CD4-positive, alpha-beta T cell treated with Interleukin-15 for 1 hour (primary cell): ENCODE data around the gene ATRN.
"Not testable (repeated sequence)": the region's sequence is repeated elsewhere in the genome, so short reads cannot be mapped to it uniquely, and the experiment has no call there.

Experiments used
- DNase-seq: peaks from one replicate; pipeline ENCODE4 v3.0.0-alpha.2; 2020

The ATRN gene

DNA sequence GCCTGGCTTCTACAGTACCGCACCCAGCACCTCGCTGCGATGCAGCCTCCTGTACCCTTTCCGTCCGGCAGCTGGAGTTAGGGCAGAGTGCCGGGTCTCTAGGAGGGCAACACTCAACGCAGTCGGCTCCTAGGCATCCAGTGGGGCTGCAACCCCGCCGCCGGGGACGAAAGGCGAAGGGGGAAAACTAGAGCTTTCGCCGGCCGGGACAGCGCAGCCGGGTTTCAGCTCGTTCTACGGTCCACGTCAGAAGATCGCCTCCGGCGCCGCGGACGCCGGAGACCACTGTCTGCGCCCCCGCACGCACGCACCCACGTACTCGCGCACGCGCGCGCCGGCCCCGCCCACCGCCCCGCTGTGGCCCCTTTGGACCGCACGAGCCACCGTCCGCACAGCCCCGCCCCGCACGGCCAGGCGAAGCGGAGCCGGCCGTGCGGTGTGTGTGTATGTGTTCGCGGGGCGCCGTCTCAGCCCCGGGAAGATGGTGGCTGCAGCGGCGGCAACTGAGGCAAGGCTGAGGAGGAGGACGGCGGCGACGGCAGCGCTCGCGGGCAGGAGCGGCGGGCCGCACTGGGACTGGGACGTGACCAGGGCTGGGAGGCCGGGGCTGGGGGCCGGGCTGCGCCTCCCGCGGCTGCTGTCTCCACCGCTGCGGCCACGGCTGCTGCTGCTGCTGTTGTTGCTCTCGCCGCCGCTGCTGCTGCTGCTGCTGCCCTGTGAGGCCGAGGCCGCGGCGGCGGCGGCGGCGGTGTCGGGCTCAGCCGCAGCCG is at the start of gene ATRN:
TSS of gene ATRN (plus strand) at position 392 of the 770 bp plus-strand sequence. CDS start at position 482, 90 bp downstream.
- peak; percentile 86 for DNase-seq

DNA sequence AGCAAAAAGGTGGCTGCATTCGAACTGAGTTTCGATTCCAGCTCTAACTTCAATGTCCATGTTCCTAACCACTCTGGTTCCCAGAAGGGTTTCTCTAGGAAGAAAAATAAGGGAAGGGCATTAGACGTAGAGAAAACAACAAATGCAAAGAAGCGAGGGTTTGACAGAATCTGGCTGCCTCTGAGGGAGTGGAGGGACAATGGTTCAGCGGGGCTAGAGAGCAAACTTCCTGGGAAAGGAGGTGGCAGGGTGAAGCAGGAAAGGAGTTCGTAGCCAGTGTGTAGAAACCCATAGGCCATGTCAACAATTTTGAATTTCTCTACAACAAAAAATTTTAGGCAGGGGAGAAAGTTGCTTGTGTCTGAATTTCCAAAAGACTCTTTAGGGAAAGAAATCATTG is 48.8 kb upstream of the ATRN start:
- DNase-seq = no peak

DNA sequence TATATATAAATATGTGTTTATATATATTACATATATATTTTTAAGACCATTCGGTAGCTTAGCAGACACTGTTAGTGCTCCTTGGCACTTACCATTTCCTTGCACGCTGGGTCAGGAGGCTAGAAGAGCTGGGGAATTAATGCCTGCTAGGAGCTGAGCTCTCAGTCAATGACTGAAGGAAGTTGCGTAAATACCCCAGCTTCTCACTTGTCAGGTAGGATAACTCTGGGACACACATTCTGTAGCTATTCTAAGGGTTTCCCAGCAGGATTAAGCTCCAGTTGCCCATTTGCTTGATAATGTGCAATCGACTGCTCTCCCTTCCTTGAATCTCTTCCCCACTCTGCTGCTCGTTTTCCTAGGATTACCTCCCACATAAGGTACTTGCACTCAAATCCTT is 47.7 kb upstream of the ATRN start:
- no peak for DNase-seq

DNA sequence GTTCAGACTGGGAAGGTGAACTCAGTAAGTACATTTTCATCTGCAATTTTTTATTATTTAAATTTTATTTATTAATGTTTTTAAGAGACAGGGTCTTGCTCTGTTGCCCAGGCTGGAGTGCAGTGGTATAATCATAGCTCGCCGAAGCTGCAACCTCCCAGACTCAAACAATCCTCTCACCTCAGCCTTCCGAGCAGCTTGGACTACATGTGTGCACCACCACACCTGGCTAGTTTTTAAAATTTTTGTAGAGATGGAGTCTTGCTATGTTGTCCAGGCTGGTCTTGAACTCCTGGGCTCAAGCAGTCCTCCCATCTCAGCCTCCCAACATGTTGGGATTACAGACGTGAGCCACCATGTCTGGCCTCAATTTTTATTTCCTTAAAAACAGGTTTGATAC is 44.1 kb upstream of the ATRN start:
- not testable (repeated sequence) for DNase-seq

DNA sequence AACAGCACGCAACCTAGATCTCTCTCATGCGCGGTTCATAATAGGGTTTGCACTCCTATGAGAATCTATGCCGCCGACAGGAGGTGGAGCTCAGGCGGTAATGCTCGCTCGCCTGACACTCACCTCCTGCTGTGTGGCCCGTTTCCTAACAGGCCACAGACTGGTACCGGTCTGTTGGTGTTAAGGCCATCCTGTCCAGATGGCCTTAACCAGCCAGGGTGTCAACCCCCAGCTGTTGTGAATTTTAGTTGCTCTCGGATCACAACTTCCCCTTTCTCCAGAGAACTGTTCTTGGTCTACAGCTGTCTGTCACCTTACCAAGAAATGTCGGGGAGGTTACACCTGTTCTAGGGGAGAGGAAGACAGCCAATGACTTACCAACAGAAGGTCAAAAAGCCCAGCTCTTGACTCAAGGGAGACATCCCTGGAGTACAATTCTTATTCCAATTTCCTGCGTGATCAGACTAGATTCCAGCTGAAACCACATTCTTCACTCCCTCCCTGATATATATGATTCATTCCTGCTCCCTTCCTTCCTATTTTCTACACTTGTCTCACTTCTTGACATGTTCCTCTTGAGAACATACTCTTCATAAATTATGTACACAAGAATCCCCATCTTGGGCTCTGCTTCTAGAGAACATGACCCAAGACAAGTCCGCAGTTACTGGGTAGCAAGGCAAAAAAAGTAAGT is 40.3 kb upstream of the ATRN start:
- DNase-seq = peak; percentile 41

DNA sequence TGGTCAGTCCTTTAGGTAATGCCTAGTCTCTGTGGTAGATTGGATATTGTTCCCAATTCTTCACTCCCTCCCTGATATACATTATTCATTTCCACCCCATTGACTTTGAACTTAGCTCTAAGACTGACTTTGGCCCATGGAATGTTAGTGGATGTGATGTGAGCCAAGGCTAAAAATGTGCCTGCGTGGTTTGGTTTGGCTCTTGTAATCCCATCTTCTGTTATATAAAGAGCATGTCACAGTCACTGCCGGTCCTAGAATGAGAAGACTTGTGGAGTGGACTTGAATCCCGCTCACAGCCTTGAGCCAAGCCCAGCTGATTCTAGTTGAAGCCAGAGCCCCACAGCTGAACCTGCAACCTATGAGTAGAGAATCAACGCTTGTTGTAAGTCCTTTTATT is 39.7 kb upstream of the ATRN start:
- DNase-seq = no peak

DNA sequence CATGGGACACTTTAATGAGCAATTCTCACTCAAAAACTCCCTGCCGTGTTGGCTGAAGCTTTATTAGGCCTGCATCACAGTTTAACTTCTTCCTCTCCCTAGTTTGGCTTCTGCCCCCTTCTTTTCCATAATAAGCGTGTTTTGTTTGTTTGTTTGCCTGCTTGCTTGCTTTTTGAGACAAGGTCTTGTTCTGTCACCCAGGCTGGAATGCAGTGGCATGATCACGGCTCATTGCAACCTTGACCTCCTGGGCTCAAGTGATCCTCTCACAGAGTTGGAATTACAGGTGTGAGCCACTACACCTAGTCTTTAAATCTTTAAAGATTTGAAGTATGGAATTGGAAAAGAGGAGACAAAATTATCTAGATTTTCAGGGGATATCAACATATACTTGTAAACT is 38.0 kb upstream of the ATRN start:
- no peak for DNase-seq

DNA sequence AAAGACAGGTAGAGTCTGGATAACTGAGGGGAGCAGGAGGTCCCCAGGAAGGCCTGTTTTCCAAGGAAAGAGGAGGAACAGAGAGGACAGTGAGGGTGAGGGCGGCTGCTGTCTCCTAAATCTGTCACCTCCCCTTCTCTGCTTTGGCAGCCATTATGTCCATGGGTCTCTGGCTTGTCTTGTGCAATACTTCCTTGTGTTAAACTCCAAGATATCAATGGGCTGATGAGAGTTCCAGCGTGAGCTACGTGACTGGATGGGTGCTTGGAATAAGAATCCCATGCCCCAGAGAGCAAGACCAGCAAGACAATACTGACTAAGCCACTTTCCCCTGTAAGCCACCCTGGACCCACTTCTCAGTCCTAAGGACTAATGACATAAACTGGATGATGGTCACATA is 37.1 kb upstream of the ATRN start:
- no peak for DNase-seq

DNA sequence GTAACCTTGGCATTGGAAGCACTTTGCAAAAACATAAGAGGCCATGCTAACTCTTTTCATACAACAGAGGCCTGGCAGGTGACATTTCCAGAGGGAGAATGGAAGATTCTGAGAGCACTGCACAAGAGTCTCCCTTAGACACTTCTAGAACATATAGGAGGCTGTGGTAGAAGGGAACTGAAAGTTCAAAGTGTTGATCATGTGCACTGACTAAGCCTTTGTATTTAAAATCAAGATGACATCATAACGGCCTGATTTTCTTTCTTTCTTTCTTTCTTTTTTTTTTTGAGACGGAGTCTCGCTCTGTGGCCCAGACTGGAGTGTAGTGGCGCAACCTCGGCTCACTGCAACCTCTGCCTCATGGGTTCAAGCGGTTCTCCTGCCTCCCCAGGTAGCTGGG is 36.6 kb upstream of the ATRN start:
- no peak for DNase-seq

DNA sequence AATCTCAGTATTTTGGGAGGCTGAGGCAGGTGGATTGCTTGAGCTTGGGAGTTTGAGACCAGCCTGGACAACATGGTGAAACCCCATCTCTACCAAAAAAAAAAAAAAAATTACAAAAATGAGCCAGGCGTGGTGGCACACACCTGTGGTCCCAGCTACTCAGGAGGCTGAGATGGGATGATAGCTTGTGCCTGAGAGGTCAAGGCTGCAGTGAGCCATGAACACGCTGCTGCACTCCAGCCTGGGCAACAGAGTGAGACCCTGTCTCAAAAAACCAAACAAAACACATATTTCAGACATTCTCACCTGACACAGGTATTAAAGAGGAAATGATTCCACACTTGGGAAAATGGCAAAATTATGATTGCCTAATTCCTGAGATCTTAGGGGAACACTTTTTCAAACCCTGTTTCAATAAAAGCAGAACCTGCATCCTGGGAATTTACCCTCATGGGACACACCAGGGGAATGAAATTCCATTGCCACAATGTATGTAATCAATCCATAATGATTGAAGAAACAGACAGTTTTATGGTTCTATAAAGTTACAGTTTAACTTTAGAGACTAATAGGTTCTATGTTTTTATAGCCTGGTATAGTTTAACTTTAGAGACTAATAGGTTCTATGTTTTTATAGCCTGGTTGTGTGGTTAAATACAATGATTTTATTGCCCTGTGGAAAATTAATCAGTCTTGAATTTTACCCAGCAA is 33.8 kb upstream of the ATRN start:
- no peak for DNase-seq

DNA sequence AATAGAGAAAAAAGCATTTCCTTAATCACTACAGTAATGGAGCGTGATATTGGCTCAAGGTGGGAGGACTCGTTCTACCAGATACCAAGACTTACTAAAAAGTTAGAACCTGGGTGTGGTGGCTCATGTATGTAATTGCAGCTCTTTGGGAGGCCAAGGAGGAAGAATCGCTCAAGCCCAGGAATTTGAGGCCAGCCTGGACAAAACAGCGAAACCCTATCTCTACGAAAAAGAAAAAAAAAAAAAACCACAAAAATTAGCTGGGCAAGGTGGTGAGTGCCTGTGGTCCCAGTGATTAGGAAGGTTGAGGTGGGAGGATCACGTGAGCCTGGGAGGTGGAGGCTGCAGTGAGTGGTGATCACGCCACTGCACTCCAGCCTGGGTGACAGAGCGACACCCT is 24.0 kb upstream of the ATRN start:
- no peak for DNase-seq

DNA sequence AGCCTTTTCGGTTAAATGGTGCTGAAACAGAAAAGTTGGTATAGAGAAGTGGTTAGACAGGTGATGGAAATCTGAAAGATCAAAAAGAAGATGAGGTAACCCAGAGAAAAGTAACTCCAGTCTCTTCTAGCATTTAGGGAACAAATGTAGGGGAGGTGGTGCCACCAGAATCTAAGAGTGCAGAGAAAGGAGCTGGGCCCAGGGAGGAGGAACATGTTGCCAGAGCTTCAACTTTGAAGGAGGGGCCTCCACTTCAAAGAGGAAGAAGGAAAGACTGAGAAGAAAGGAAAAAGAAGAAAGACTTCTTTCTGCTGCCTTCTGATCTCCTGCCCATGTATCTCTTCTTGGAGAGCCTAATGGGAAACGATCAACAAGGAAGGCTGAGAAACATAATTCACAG is 23.5 kb upstream of the ATRN start:
- DNase-seq = no peak

DNA sequence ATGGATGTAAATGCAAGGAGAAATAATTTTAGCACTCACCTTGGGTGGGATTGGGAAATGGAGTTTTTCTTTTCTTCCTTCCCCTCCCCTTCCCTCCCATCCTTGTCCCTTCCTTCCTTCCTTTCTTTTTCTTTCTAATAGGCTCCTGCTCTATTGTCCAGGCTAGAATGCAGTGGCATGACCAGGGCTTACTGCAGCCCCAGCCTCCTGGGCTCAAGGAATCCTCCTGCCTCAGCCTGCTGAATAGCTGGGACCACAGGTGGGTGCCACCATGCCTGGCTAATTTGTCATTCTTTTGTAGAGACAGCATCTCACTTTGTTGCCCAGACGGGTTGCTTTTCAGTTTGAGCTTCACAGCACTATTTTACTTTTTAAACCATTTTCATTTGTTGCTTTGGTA is 21.5 kb upstream of the ATRN start:
- DNase-seq = no peak

DNA sequence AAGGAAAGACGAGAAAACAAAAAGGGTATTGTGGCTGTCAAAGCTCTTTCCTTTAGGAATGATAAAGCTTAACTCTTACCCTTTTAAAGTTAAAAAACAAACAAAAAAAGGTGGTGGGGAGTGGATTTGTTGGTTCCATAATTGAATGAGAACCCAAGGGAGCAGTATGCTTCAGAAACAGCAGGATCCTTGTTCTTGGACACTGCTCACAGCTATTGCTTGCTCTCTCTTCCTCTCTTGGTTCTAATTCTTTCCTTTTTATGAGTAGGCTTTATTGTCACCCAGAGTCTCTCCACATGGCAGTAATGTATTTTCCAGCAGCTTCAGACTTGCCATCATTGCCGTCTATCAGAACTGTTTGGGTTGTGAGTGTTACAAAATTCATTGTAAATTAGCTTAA is 18.7 kb upstream of the ATRN start:
- DNase-seq = no peak

DNA sequence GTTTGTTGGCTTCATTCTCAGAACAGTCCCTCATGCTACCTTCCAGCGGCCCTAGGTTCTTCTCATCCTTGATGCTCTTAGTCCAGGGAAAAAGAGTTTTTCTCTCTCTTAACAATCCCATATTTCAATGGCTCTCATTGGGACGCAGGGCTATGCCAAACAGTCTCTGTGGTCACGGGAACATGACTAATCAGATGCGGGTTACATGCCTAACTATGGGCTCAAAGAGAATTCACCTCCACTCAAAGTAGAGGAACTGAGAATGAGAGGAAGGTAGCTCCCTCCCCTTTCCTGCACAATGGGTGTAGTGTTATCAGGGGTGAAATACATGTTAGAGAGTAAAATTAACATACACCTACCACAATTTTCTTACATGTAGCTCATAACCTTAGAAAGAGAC is 18.1 kb upstream of the ATRN start:
- no peak for DNase-seq

DNA sequence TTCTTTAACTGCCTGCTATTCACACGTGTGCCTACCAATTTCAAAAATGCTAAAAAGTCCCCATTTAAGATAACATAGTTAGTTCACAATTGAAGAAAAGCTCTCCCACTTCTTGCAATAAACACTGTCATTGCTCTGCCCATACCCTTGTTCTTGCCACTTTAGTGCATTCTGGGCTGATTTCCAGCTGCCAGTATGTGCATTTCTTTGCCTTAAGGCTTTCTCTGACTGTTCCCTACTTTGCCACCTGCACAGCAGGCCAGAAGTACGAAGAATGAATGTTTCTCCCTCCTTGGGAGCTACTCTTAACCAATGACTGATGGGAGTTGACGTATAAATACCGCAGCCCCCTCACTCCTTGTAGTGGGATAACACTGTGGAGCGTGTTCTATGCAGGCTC is 16.0 kb upstream of the ATRN start:
- no peak for DNase-seq

DNA sequence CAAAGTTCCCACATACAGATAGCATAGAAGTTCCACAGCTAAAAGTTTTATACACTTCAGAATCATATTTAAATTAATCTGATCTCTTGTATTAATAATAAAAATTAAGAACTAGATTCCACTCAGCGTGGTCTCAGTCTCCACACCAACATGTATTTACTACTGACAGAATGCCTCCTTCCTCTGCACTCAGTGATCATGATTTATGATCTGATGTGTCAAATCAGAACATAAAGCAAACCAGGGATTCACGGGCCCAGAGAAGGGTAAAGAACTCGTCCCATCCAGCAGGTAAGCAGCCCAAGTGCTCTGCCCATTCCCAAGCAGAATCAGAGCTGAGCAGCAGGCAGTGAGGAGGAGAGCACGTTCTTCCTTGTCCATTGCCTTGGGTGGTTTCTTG is 14.2 kb upstream of the ATRN start:
- DNase-seq = no peak

DNA sequence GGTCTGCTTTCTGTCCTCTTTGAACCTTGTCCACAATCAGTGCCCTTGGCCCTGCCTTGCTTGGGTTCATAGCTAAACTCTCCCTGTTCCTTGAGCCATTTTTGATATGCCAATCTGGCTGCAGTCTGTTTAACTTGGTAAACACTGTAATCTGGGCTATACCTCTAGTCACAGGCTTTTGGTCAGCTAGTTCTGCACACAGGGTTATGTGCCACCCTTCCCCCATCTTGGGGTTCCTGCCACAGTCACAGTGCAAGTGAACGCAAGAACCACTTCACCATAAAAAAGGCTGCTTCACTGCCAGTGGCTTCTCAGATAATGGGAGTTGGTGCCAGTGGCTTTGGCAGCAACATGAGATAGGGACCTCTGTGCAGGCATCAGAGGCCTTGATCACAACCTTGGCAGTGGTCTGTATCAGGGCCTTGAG is 10.9 kb upstream of the ATRN start:
- DNase-seq = no peak

DNA sequence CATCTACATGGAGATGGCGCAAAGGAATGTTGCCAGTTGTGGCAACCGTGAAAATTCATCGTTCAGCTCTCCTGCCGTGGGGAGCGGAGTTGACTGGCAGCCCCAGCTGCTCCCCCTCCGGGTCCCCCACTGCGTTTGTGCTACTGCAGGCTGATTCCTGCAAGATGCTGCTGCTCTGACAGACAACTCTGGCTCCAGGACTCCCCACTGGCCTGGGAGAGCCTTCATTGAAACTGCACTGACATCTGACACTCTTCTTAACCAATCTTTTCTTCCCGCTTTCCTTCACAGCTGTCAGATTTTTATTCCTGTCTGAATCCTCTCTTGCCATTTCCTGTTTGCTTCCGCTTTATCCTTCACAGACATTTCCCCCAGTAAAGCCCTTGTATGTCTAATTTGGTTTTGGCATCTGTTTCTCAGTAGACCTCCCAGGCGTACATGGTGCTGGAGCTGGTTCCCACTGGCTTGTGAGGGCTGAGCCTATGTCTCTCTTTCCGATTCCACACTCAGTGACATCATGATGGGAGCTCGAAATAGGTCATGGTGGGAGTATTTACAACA is 9.5 kb upstream of the ATRN start:
- no peak for DNase-seq

DNA sequence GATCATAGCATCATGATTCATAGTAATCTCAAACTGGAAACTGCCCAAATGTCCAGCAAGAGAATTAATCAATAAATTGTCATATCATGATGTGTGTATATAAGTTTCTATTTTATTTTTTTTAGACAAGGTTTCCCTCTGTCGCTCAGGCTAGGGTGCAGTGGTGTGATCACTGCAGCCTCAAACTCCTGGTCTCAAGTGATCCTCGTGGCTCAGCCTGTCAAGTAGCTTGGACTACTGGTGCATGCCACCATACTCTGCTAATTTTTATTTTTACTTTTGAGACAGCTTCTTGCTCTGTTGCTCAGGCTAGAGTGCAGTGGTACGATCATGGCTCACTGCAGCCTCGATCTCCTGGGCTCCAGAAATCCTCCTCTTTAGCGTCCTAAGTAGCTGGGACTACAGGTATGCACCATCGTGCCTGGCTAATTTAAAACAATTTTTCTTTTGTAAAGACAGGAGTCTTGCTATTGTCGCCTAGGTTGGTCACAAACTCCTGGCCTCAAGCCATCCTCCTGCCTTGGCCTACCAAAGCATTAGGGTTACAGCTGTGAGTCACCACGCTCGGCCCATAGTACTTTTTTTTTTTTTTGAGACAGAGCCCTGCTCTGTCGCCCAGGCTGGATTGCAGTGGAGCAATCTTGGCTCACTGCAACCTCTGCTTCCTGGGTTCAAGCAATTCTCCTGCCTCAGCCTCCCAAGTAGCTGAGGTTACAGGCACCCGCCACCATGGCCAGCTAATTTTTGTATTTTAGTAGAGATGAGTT is 8.7 kb upstream of the ATRN start:
- no peak for DNase-seq

DNA sequence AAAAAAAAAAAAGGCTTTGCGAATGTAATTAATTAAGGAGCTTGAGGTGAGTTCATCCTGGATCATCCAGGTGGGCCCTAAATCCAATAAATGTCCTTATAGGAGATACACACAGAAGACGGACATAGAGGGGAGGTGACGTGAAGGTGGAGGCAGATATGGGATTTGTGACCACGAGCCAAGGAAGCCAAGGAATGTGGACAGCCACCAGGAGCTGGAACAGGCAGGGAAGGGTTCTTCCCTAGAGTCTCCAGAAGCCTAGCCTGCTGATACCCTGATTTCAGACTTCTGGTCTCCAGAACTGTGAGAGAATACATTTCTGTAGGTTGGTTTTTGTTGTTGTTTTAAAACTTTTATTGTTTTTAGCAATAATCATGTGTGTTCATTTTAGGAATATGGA is 6.7 kb upstream of the ATRN start:
- DNase-seq = no peak

DNA sequence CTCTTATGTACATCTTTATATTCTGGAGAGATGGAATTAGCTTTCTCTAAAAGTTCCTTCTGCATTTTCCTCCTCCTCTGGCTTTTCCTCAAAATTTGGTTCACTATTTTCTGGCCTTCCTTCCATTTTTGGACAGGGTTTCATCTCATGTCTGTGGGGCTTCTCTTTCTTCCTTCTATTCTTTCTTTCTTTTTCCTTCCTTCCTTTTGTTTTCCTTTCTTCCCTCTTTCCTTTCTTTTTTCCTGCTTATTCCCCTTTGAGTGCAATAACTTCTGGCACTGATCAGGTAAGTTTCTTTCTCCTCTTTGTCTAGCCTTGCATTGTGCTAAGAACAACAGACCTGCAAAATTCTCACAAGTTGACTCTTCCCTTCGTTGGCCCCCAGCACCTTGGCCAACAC is 5.5 kb upstream of the ATRN start:
- no peak for DNase-seq

DNA sequence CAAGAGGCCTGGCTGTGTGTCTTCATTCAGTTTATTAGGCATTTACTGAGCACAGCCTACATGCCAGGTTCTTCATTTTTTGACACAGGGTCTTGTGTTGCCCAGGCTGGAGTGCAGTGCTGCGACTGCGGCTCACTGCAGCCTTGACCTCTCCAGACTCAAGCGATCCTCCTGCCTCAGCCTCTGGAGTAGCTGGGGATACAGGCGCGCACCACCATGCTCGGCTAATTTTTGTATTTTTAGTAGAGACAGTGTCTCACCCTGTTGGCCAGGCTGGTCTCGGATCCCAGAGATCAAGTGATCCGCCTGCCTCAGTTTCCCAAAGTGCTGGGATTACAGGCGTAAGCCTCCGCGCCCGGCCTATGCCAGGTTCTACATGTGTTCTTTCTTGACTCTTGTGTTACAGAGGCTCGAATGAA is 601 bp upstream of the ATRN start:
- DNase-seq = no peak
